ENCODE data around the gene EPS8L2. TPM values are rescaled to one million over a fixed set of nuclear protein-coding genes. Genes with fewer than 3 reads are reported as not detected.

The EPS8L2 gene
- 258 and 411 TPM in 2 replicates for total RNA-seq

GRCh38 chr11:705646-706438 is at the start of gene EPS8L2:
Gene EPS8L2, plus strand, starts transcription at chr11:706231. Its CDS starts 3,177 bp downstream, at chr11:709408.

GRCh38 chr11:694563-695287 is 11.3 kb upstream of the EPS8L2 start, which contains the start of gene DEAF1:
Gene DEAF1, minus strand, starts transcription at chr11:695222. Its CDS starts 175 bp downstream, at chr11:695047.

GRCh38 chr11:695538-696248 is 10.3 kb upstream of the EPS8L2 start, which contains the start of gene TMEM80:
Gene TMEM80, plus strand, starts transcription at chr11:695816. Its CDS starts 12 bp downstream, at chr11:695828.

GRCh38 chr11:747158-748006 is 41.4 kb downstream of the EPS8L2 start, which contains the start of gene TALDO1:
Gene TALDO1, plus strand, starts transcription at chr11:747464. Its CDS starts 18 bp downstream, at chr11:747482.

Other genes starting within 250 kb of the EPS8L2 start
- gene RNH1, start 199.0 kb upstream of the EPS8L2 start, total RNA-seq, result 283 and 353 TPM in 2 replicates
- 22.0 and 36.9 TPM in 2 replicates for gene HRAS, start 170.7 kb upstream of the EPS8L2 start, total RNA-seq
- 0.22 and 1.6 TPM in 2 replicates for gene LRRC56, start 168.7 kb upstream of the EPS8L2 start, total RNA-seq
- 3.3 and 10.6 TPM in 2 replicates for gene LMNTD2, start 145.5 kb upstream of the EPS8L2 start, total RNA-seq
- gene RASSF7, start 145.3 kb upstream of the EPS8L2 start, total RNA-seq, result 53.0 and 66.8 TPM in 2 replicates
- 32.5 and 38.1 TPM in 2 replicates for gene PHRF1, start 129.8 kb upstream of the EPS8L2 start, total RNA-seq
- 5.1 and 8.0 TPM in 2 replicates for gene IRF7, start 90.3 kb upstream of the EPS8L2 start, total RNA-seq
- not detected in 2 replicates for gene CDHR5, start 81.3 kb upstream of the EPS8L2 start, total RNA-seq
- gene SCT, start 79.0 kb upstream of the EPS8L2 start, total RNA-seq, result not detected in 2 replicates
- gene DRD4, start 69.0 kb upstream of the EPS8L2 start, total RNA-seq, result not detected in 2 replicates
- gene DEAF1, start 11.0 kb upstream of the EPS8L2 start, total RNA-seq, result 16.4 and 21.6 TPM in 2 replicates
- gene TMEM80, start 10.4 kb upstream of the EPS8L2 start, total RNA-seq, result 8.2 and 18.8 TPM in 2 replicates
- 111 and 190 TPM in 2 replicates for gene TALDO1, start 41.2 kb downstream of the EPS8L2 start, total RNA-seq
- gene GATD1, start 71.3 kb downstream of the EPS8L2 start, total RNA-seq, result 33.0 and 35.1 TPM in 2 replicates
- gene CEND1, start 83.9 kb downstream of the EPS8L2 start, total RNA-seq, result not detected in 2 replicates
- 11.4 and 15.2 TPM in 2 replicates for gene SLC25A22, start 92.0 kb downstream of the EPS8L2 start, total RNA-seq
- 11.8 and 12.8 TPM in 2 replicates for gene PIDD1, start 99.0 kb downstream of the EPS8L2 start, total RNA-seq
- 151 and 607 TPM in 2 replicates for gene RPLP2, start 103.7 kb downstream of the EPS8L2 start, total RNA-seq
- gene PNPLA2, start 112.7 kb downstream of the EPS8L2 start, total RNA-seq, result 25.8 and 26.7 TPM in 2 replicates
- gene CRACR2B, start 121.7 kb downstream of the EPS8L2 start, total RNA-seq, result 1.2 and 1.6 TPM in 2 replicates
- gene CD151, start 126.7 kb downstream of the EPS8L2 start, total RNA-seq, result 185 and 598 TPM in 2 replicates
- gene POLR2L, start 136.3 kb downstream of the EPS8L2 start, total RNA-seq, result 60.5 and 91.2 TPM in 2 replicates
- gene TSPAN4, start 136.6 kb downstream of the EPS8L2 start, total RNA-seq, result 30.2 and 88.0 TPM in 2 replicates
- gene CHID1, start 204.6 kb downstream of the EPS8L2 start, total RNA-seq, result 43.6 and 52.9 TPM in 2 replicates
- gene AP2A2, start 219.6 kb downstream of the EPS8L2 start, total RNA-seq, result 73.9 and 81.3 TPM in 2 replicates

Measured in placental epithelial cell (primary cell).